Right lobe of liver (tissue), 6 donors: ENCODE results near the gene PTPRD. TPM values are rescaled to one million over a fixed set of nuclear protein-coding genes. Genes with fewer than 3 reads are reported as not detected.

Source experiments
- ATAC-seq, 4 donors: fragments of 200-7000 bp; cut with Tn5 transposase; one replicate each; pipeline ENCODE4 v1.9.1; 2020; ENCODE audit warnings: mild to moderate bottlenecking in 4 of 4, moderate library complexity in 4 of 4
- DNase-seq, 3 donors: peaks; one replicate each; pipeline ENCODE4 v3.0.0-alpha.2; 2020
- H3K27ac ChIP-seq, 3 donors: fragments of 200-600 bp; one replicate each; pipeline ENCODE4 v1.8.0; 2022
- H3K27me3 ChIP-seq, 2 donors: fragments of 200-600 bp; one replicate each; pipeline ENCODE4 v1.8.0; 2022
- H3K36me3 ChIP-seq, 4 donors: fragments of 200-600 bp; sonication (generic) in 1 of 4; one replicate each; pipeline versions ENCODE4 v1.5.1 to v1.8.0; 2017 to 2022; ENCODE audit warnings: control low read depth in 1 of 4
- H3K4me1 ChIP-seq, 4 donors: fragments of 200-600 bp; sonication (generic) in 1 of 4; one replicate each; pipeline versions ENCODE4 v1.5.1 to v1.8.0; 2017 to 2022; ENCODE audit warnings: control low read depth in 1 of 4
- H3K4me3 ChIP-seq, 3 donors: fragments of 200-600 bp; one replicate each; pipeline ENCODE4 v1.8.0; 2022
- H3K9me3 ChIP-seq, 4 donors: fragments of 200-600 bp; sonication (generic) in 1 of 4; one replicate each; pipeline versions ENCODE4 v1.5.1 to v1.8.0; 2017 to 2022; ENCODE audit warnings: control low read depth in 1 of 4
- POLR2A ChIP-seq: fragments of 450-650 bp; IDR thresholded peaks from one replicate; pipeline ENCODE4 v1.6.1; 2017; ENCODE audit warnings: antibody characterized with exemption, mild to moderate bottlenecking
- WGBS: methylation state at CpG from one replicate; pipeline ENCODE4 v1.1.6; 2018; ENCODE audit warnings: low coverage, low lambda C conversion rate; ENCODE audit not compliant: insufficient coverage; ENCODE audit errors: missing lambda C conversion rate; 5-methylcytosine and 5-hydroxymethylcytosine counted together
- intact Hi-C, 2 donors: fragments of 100-400 bp; cut with DNase I; formaldehyde crosslinking; loops; one replicate each; pipeline versions ENCODE4 v1.11.2 to v1.14.1; 2022
- total RNA-seq, 6 experiments: library from RNA; depleted of rRNA in 2 of 6; stranded (reverse); fragments of >200 nt in 2 of 6; fragmentation: NEBNext Ultra II Directional in 3 of 6; extraction: Animal tissue kit (Norgen Biotek cat#: 25700) in 3 of 6; gene quantifications; one replicate each; pipeline versions ENCODE4 v1.1.0 to v1.2.4, GENCODE V29; 2016 to 2023
- TF ChIP-seq, protein P1 (sequence below), 4 donors: fragments of 200-600 bp in 3 of 4; fragments of 450-650 bp in 1 of 4; IDR thresholded peaks; one replicate each; pipeline versions ENCODE4 v1.5.1 to v1.8.0; 2016 to 2022; ENCODE audit warnings: antibody characterized with exemption in 4 of 4, mild to moderate bottlenecking in 2 of 4
- donor health status: DM: no; HTN: yes; CAD: no.
- donor health status: DM: no; HTN: no; CAD: no.
- donor health status: DM: no; HTN: no; CAD: no.
- donor health status: DM: no; HTN: yes; CAD: no.
- donor health status: DM: no; HTN: yes; CAD: no.

Gene PTPRD
- total RNA-seq, 6 experiments from 2014 or later: 5.4 to 29.8 (median 13.9) TPM

DNA sequence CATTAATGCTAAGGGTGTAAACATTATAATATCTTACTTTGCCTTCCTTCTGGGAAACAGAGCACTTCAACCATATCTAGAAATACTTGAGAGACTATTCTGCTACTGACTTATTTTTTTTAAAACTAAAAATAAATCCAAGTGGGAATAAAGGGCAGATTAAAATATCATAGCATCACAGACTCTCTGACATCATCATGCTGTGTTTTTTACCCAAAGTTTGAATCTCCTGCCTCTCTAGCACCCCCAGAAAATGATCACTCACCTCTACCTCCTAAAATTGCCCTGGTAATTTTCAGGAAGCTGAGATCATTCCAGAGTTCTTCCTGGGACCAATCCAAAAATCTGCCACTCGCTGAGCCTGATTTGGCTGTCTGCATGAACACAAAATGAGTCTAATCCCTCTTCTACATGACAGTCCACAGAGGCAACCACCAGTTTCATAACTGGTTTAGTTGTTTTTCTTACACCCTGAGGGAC is 1999.4 kb downstream of the PTPRD start:
- TF ChIP-seq, protein P1, sequence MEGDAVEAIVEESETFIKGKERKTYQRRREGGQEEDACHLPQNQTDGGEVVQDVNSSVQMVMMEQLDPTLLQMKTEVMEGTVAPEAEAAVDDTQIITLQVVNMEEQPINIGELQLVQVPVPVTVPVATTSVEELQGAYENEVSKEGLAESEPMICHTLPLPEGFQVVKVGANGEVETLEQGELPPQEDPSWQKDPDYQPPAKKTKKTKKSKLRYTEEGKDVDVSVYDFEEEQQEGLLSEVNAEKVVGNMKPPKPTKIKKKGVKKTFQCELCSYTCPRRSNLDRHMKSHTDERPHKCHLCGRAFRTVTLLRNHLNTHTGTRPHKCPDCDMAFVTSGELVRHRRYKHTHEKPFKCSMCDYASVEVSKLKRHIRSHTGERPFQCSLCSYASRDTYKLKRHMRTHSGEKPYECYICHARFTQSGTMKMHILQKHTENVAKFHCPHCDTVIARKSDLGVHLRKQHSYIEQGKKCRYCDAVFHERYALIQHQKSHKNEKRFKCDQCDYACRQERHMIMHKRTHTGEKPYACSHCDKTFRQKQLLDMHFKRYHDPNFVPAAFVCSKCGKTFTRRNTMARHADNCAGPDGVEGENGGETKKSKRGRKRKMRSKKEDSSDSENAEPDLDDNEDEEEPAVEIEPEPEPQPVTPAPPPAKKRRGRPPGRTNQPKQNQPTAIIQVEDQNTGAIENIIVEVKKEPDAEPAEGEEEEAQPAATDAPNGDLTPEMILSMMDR (IDR thresholded peaks at IDR 0.05): no peak
- WGBS: 40% methylated on average over 1 of the region's 1 CpG
- intact Hi-C loops: no loop called here
- H3K27ac ChIP-seq: no peak overlapping the region
- peaks cover 0 to 4% (median 0%) of the 10 kb centered on the region in 4 donors for H3K4me1 ChIP-seq
- ATAC-seq (peak in 2 of 4 donors; percentile 25 to 67), DNase-seq (no peak)
- H3K9me3 ChIP-seq: no peaks in the 10 kb centered on the region
- no peak overlapping the region for H3K4me3 ChIP-seq
- no peaks in the 10 kb centered on the region for H3K27me3 ChIP-seq
- H3K36me3 ChIP-seq: no peaks in the 10 kb centered on the region

GRCh38 chr9:8611153-8611552 is 2001.6 kb downstream of the PTPRD start:
- DNase-seq (no peak), ATAC-seq (no peak)
- H3K36me3 ChIP-seq: no peaks in the 10 kb centered on the region
- no peak for TF ChIP-seq POLR2A
- TF ChIP-seq, protein P1 (IDR thresholded peaks at IDR 0.05): no peak
- no peaks in the 10 kb centered on the region for H3K9me3 ChIP-seq
- H3K4me3 ChIP-seq: no peak overlapping the region
- 66% methylated on average over 3 of the region's 3 CpGs for WGBS
- peaks cover 0 to 4% (median 0%) of the 10 kb centered on the region in 4 donors for H3K4me1 ChIP-seq
- intact Hi-C loops: no loop called here
- H3K27ac ChIP-seq: no peak overlapping the region
- H3K27me3 ChIP-seq: no peaks in the 10 kb centered on the region

GRCh38 chr9:8610256-8610655 is 2002.5 kb downstream of the PTPRD start:
- Histone ChIP-seq H3K36me3 (no peaks in the 10 kb centered on the region), H3K4me3 (no peak overlapping the region), H3K27me3 (no peaks in the 10 kb centered on the region), H3K27ac (no peak overlapping the region), H3K9me3 (no peaks in the 10 kb centered on the region), H3K4me1 (peaks cover 0 to 4% (median 0%) of the 10 kb centered on the region in 4 donors)
- 53% methylated on average over 3 of the region's 3 CpGs for WGBS
- TF ChIP-seq, protein P1 (IDR thresholded peaks at IDR 0.05): no peak
- no peak for TF ChIP-seq POLR2A
- intact Hi-C loops: no loop called here
- ATAC-seq (no peak), DNase-seq (no peak)

DNA sequence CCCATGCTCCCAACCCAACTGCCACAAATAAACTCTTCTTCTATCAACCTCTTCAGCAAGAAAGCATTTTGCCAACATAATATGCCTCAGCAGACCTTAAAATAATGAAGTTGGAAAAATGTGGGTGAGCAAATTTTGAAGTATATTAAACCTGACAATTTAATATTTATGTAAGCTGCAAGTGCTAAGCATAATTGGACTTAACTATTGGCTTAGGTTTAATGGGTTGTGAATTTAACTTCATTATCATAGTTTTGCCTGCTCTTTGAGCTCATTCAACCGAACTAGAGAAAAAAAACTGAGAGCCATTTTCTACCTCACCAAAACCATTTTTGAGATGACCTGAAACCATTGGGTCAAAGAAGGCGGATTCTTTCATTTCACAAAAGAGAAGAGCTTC is 2007.7 kb downstream of the PTPRD start:
- WGBS: 65% methylated on average over 2 of the region's 2 CpGs
- no peak for DNase-seq
- H3K27me3 ChIP-seq: no peaks in the 10 kb centered on the region

More for the DNA sequence above, 2007.7 kb downstream of the PTPRD start:
- intact Hi-C loops: no loop called here
- ATAC-seq: no peak
- Histone ChIP-seq H3K27ac (no peak overlapping the region), H3K4me1 (no peaks in the 10 kb centered on the region), H3K36me3 (no peaks in the 10 kb centered on the region), H3K4me3 (no peak overlapping the region), H3K9me3 (no peaks in the 10 kb centered on the region)
- TF ChIP-seq, protein P1 (IDR thresholded peaks at IDR 0.05): no peak
- no peak for TF ChIP-seq POLR2A
